LHCN-M2 (cell line): ENCODE results near the gene CASP8AP2. TPM values are rescaled to one million over a fixed set of nuclear protein-coding genes. Genes with fewer than 3 reads are reported as not detected.
"Not testable (repeated sequence)": the region's sequence is repeated elsewhere in the genome, so short reads cannot be mapped to it uniquely, and the experiment has no call there.

Experiments used
- DNase-seq: peaks from one replicate; pipeline ENCODE4 v3.0.0-alpha.2; 2012; ENCODE audit warnings: low read depth
- total RNA-seq: library from RNA; depleted of rRNA; stranded (reverse); fragments of >200 nt; gene quantifications from 2 replicates; pipeline ENCODE4 v1.2.3, GENCODE V29; 2014

CASP8AP2 gene
- total RNA-seq, 1 experiment from 2014 or later = 17.6 TPM

DNA sequence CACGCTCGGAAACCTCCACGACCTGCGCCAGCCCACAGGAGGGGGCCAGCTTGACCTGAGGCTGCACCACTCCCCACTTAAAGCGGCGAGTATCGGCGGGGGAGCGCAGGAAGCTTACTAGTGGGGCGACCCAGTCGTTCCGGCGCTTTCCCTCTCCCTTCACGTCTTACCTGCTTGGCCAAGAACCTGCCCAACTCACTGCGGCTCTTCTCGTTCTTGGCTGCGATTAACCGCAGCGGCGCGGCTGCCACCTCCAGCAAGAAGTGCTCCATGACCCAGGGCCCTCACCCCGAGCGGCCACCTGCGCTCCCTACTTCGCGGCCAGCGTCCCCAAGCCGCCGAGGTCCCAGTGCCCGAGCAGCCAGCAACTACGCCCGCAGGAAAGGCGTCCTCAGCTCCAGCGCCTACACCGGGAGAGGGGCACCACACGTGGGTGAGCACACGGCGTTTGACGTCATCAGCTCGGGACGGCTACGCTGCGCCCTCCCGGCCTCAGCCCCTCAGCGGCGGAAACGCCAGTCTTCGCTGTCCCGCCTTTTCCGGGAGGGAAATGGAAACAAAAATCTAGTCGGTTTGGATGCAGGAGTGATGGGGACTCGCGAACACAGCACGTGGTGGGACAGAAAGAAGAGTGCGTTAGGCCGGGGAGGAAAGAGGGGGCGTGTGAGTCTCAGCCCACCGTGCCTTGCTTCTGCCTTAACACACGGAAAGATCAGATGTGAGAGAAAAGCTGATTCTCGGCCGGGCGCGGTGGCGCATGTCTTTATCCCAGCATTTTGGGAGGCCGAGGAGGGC lies 10.1 kb upstream of the CASP8AP2 start, which contains the start of gene MDN1:
Gene MDN1, minus strand, starts transcription at position 459 of the 795 bp plus-strand sequence. Its CDS starts 187 bp downstream, at position 272.
- DNase-seq = peak; percentile 93

- no peak for DNase-seq
Measured at GRCh38 chr6:89826029-89826528, 3.6 kb upstream of the CASP8AP2 start.

DNA sequence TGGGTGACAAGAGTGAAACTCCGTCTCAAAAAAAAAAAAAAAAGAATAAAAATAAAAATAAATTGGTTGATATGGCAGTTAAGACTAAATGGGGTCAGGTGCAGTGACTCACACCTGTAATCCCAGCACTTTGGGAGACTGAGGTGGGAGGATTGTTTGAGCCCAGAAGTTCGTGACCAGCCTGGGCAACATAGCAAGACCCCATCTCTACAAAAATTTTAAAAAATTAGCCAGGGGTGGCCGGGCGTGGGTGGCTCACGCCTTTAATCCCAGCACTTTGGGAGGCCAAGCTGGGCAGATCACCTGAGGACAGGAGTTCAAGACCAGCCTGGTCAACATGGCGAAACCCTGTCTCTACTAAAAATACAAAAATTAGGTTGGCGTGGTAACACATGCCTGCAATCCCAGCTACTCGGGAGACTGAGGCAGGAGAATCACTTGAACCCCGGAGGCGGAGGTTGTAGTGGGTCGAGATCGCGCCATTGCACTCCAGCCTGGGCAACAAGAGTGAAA lies 1.1 kb upstream of the CASP8AP2 start:
- DNase-seq = not testable (repeated sequence)

DNA sequence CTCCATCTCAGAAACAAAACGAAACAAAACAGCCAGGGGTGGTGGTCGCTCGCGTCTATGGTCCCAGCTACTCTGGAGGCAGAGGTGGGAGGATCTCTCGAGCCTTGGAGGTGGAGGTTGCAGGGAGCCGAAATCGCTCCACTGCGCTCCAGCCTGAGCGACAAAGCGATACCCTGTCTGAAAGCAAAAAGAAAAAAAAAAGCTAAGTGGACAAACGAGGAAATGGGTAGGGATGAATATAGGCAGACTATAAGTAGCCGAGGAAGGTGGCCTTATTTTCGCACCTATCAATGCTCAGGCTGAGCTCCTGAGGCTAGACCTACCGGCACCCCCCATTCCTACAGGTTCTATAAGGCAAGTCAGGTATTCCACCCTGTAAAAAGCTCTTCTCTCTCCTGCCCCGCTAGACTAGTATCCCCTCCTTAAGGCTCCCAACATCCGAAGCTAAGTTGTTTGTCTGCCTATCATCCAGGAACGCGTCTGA lies 650 bp upstream of the CASP8AP2 start:
- DNase-seq = no peak

- DNase-seq = no peak
Measured at GRCh38 chr6:89830170-89830809, 610 bp downstream of the CASP8AP2 start.

DNA sequence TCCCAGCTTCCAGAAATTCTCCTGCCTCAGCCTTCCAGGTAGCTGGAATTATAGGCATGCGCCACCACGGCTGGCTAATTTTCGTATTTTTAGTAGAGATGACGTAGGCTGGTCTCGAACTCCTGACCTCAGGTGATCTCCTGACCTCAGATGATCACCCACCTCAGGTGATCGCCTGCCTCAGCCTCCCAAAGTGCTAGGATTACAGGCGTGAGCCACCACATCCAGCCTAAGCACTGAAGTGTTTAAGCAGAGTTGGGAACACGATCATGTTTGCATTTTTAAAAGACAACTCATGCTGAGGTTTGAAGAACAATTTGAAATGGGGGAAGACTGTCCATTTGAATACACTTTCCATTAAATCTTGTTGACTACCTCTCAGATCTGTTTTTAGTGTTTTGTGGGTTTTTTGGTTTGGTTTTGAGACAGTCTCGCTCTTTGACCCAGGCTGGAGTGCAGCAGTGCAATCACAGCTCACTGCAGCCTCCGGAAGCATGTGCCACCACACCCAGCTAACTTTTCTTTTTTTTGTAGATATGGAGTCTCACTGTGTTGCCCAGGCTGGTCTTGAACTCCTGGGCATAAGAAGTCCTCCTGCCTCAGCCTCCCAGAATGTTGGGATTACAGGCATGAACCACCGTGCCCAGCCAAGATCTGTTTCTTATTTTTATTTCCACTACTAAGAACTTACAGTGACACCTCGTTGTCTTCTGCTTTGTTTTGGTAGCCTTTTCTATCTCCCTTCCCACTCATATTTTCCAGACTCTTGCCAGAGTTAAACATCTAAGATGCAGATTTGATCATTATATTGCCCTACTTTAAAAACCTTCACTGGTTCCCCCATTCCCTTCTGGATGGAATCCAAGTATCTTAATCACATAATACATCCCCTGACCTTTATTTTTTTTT lies 5.5 kb downstream of the CASP8AP2 start:
- peak; percentile 27 for DNase-seq

DNA sequence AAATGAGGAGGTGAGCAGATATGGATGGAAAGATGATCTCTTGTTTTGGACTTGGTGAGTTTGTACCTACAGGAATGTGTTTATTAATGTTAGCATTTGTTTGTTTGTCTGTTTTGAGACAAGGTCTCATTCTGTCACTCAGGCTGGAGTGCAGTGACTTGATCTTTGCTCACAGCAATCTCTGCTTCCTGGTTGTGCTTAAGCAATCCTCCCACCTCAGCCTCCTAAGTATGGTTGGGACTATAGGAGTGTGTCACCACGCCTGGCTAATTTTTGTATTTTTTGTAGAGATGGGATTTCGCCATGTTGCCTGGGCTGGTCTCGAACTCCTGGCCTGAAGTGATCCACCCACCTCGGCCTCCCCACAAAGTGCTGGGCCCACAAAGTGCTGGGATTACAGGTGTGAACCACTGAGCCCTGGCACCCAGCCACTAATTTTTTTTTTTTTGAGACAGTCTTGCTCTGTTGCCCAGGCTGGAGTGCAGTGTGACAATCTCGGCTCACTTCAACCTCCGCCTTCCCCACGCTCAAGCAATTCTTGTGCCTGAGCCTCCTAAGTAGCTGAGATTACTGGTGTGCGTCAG lies 7.1 kb downstream of the CASP8AP2 start:
- DNase-seq = no peak

DNA sequence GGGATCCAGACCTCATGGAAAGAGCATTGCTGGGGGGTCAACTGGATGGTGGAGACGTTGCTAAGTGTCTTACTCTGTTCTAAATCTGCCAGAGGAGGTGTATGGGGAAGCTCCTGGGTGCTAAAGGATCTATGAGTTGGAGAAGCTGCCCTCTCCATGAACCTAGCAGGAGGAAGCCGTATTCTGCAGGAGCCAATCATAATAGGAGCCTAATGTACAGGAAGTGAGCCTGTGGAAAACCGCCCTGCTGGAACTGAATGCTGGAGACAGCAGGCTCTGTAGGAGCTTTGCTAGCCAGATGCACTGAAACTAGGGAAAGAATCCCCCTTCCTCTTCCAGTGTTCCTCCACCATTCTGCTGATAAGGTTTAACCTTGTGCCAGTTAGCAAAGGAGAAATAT lies 10.9 kb downstream of the CASP8AP2 start:
- DNase-seq = no peak

GRCh38 chr6:89842228-89842627 lies 12.5 kb downstream of the CASP8AP2 start:
- peak; percentile 32 for DNase-seq

GRCh38 chr6:89843070-89843469 lies 13.4 kb downstream of the CASP8AP2 start:
- DNase-seq = peak; percentile 77

DNA sequence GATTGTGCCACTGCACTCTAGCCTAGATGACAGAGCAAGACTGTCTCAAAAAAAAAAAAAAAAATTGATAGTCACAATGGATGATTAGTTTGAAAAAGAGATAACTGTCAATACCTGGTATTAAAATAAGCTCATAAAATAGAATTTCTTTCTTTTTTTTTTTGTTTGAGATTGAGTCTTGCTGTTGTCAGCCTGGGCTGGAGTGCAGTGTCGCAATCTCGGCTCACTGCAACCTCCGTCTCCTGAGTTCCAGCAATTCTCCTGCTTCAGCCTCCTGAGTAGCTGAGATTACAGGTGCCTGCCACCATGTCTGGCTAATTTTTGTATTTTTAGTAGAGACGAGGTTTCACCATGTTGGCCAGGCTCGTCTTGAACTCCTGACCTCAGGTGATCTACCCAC lies 17.8 kb downstream of the CASP8AP2 start:
- DNase-seq = not testable (repeated sequence)

DNA sequence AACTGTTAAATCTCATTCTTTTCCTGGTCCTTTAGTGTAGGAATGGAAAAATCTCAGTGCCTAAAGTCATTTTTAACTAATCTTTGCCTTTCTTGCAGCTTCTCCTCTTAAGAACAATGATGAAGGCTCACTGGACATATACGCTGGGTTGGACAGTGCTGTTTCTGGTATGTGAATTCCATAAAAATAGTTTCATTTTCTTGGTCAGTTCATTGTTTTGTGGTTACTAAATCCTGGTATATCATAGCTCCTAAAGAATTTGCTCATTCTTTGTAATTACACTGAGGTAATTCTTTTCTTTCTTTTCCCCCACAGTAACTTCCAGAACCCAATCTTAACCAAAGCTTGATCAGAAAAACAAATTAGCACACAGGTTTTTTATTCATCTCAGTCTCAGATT lies 23.4 kb downstream of the CASP8AP2 start:
- no peak for DNase-seq

DNA sequence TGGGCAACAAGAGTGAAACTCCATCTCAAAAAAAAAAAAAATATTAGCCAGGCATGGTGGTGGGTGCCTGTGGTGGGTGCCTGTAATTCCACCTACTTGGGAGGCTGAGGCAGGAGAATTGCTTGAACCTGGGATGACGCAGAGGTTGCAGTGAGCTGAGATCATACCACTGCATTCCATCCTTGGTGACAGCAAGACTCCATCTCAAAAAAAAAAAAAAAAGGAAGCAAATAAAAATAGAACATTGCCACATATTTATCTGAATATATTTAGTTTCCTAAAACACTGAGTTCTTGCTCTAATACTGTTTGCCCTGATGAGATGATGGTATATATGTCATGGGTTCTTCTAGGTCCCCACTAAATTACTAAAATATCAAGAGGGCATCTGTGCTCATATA lies 28.4 kb downstream of the CASP8AP2 start:
- no peak for DNase-seq

- DNase-seq = no peak
Measured at GRCh38 chr6:89859744-89860143, 30.1 kb downstream of the CASP8AP2 start.

GRCh38 chr6:89862273-89862672 lies 32.6 kb downstream of the CASP8AP2 start:
- no peak for DNase-seq

DNA sequence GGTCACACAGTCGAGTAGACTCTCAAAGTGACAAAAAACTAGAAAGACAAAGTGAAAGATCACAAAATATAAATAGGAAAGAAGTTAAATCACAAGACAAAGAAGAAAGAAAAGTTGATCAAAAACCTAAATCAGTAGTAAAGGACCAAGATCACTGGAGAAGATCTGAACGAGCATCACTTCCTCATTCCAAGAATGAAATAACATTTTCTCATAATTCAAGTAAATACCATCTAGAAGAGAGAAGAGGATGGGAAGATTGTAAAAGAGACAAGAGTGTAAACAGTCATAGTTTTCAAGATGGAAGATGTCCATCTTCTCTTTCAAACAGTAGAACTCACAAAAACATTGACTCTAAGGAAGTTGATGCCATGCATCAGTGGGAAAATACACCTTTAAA lies 33.0 kb downstream of the CASP8AP2 start:
- no peak for DNase-seq

GRCh38 chr6:89866024-89866678 lies 36.5 kb downstream of the CASP8AP2 start:
- no peak for DNase-seq

DNA sequence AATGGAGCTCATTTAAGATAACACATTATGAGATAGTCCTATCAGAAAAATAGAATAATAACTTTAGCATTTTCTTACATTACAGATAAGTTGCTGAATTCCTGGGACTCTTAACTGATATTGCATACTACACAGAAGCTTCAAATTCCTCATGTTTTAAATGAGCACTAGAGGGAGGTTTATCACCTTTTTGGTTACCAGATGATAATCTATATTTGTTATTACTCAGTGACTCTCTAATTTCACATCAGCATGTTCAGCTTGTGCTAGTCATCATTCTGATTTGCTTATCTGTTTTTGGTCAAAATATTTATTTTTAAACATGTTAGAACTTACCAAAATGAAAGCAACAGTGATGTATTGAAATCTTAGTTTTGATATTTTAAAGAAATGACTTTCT lies 44.0 kb downstream of the CASP8AP2 start:
- DNase-seq = no peak

GRCh38 chr6:89874438-89874837 lies 44.8 kb downstream of the CASP8AP2 start:
- DNase-seq = no peak

- no peak for DNase-seq
Measured at GRCh38 chr6:89886378-89887120, 56.9 kb downstream of the CASP8AP2 start.
